Duodenal mucosa (tissue), 2 donors: ENCODE results near the gene GMCL1.
"Not testable (repeated sequence)": the region's sequence is repeated elsewhere in the genome, so short reads cannot be mapped to it uniquely, and the experiment has no call there.

Experiments used
- H3K27ac ChIP-seq: one replicate; pipeline ENCODE4 v1.7.0; 2013; ENCODE audit warnings: low read depth, low read length
- H3K27me3 ChIP-seq, 2 donors: one replicate each; pipeline ENCODE4 v1.7.0; 2013; ENCODE audit warnings: low read length in 2 of 2, control low read depth in 1 of 2; ENCODE audit not compliant: insufficient read depth in 2 of 2, control insufficient read depth in 1 of 2
- H3K36me3 ChIP-seq, 2 donors: one replicate each; pipeline ENCODE4 v1.7.0; 2013; ENCODE audit warnings: low read length in 2 of 2, control low read depth in 1 of 2; ENCODE audit not compliant: insufficient read depth in 2 of 2, control insufficient read depth in 1 of 2
- H3K4me1 ChIP-seq, 2 donors: one replicate each; pipeline ENCODE4 v1.7.0; 2013; ENCODE audit warnings: low read length in 2 of 2, control low read depth in 1 of 2; ENCODE audit not compliant: insufficient read depth in 2 of 2, control insufficient read depth in 1 of 2
- H3K4me3 ChIP-seq, 2 donors: one replicate each; pipeline ENCODE4 v1.7.0; 2013; ENCODE audit warnings: low read length in 2 of 2, low read depth in 1 of 2
- H3K9ac ChIP-seq, 2 donors: one replicate each; pipeline ENCODE4 v1.7.0; 2013; ENCODE audit warnings: low read length in 2 of 2, low read depth in 1 of 2
- H3K9me3 ChIP-seq, 2 donors: one replicate each; pipeline ENCODE4 v1.7.0; 2013; ENCODE audit warnings: low read length in 2 of 2, control low read depth in 1 of 2; ENCODE audit not compliant: control insufficient read depth in 1 of 2

GMCL1 gene

GRCh38 chr2:69846182-69847067, 17.0 kb downstream of the GMCL1 start:
- Histone ChIP-seq H3K36me3 (peaks cover 14 to 58% of the 10 kb centered on the region in 2 donors), H3K27me3 (no peaks in the 10 kb centered on the region), H3K9me3 (no peaks in the 10 kb centered on the region), H3K9ac (no peak overlapping the region), H3K4me1 (no peaks in the 10 kb centered on the region), H3K27ac (no peak overlapping the region), H3K4me3 (no peak overlapping the region)

- Histone ChIP-seq H3K27me3 (no peaks in the 10 kb centered on the region), H3K9ac (no peak overlapping the region), H3K4me3 (no peak overlapping the region), H3K27ac (no peak overlapping the region), H3K4me1 (no peaks in the 10 kb centered on the region), H3K36me3 (peaks cover 17 to 57% of the 10 kb centered on the region in 2 donors), H3K9me3 (no peaks in the 10 kb centered on the region)
Measured at GRCh38 chr2:69847068-69847828, 17.8 kb downstream of the GMCL1 start.

DNA sequence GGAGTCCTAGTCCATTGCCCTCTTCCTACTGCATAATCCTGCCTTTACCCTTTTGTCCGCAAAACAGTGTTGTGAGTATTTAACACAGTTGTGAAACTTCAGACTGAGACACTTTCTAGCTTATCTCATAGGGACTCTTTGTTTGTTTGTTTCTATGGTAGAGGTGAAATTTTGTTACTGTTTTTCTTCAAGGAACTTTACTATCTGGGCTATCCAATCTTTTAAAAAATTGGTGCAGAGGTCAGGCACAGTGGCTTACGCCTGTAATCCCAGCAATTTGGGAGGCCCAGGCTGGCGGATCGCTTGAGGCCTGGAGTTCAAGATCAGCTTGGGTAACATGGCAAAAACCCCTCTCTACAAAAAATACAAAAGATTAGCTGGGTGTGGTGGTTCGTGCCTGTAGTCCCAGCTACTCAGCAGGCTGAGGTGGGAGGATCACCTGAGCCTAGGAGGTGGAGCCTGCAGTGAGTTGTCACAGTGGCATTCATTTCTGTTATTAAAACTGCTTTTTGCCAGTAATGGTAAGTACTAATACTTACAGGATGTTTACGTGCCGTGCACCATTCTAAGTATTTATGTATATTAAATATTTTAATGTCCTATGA, 18.8 kb downstream of the GMCL1 start:
- Histone ChIP-seq H3K9me3 (no peaks in the 10 kb centered on the region), H3K36me3 (peaks cover 17 to 57% of the 10 kb centered on the region in 2 donors), H3K9ac (no peak overlapping the region), H3K27me3 (no peaks in the 10 kb centered on the region), H3K27ac (no peak overlapping the region), H3K4me3 (no peak overlapping the region), H3K4me1 (no peaks in the 10 kb centered on the region)

GRCh38 chr2:69858261-69858660, 28.8 kb downstream of the GMCL1 start:
- Histone ChIP-seq H3K27ac (no peak overlapping the region), H3K4me3 (no peak overlapping the region), H3K27me3 (no peaks in the 10 kb centered on the region), H3K9me3 (no peaks in the 10 kb centered on the region), H3K4me1 (no peaks in the 10 kb centered on the region), H3K36me3 (peaks cover 0 to 24% of the 10 kb centered on the region in 2 donors), H3K9ac (no peak overlapping the region)

GRCh38 chr2:69863298-69863697, 33.8 kb downstream of the GMCL1 start:
- H3K27ac ChIP-seq = no peak overlapping the region
- H3K9ac ChIP-seq = no peak overlapping the region
- H3K9me3 ChIP-seq = no peaks in the 10 kb centered on the region
- no peak overlapping the region for H3K4me3 ChIP-seq
- H3K36me3 ChIP-seq = peaks cover 16 to 42% of the 10 kb centered on the region in 2 donors
- H3K27me3 ChIP-seq = no peaks in the 10 kb centered on the region
- H3K4me1 ChIP-seq = no peaks in the 10 kb centered on the region

DNA sequence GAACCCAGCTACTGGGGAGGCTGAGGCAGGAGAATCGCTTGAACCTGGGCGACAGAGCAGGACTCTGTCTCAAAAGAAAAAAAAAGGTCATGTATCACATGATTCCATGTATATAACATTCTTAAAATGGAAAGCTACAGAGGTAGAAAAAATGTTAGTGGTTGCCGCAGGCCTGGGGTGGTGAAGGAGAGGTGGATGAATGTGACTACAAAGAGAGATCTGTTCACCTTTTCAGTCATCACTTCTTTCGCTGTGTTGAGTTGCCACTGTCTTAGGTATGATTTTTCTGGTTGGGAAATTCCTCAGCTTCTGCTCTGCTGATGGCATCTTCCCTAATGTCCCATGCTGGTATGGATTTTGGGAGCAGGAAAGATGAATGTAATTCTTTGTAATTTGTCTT, 59.0 kb downstream of the GMCL1 start:
- H3K36me3 ChIP-seq = no peaks in the 10 kb centered on the region
- H3K9me3 ChIP-seq = no peaks in the 10 kb centered on the region
- no peak overlapping the region for H3K4me3 ChIP-seq
- peaks cover 0 to 1% of the 10 kb centered on the region in 2 donors for H3K4me1 ChIP-seq
- no peak overlapping the region for H3K27ac ChIP-seq
- no peak overlapping the region for H3K9ac ChIP-seq
- no peaks in the 10 kb centered on the region for H3K27me3 ChIP-seq

DNA sequence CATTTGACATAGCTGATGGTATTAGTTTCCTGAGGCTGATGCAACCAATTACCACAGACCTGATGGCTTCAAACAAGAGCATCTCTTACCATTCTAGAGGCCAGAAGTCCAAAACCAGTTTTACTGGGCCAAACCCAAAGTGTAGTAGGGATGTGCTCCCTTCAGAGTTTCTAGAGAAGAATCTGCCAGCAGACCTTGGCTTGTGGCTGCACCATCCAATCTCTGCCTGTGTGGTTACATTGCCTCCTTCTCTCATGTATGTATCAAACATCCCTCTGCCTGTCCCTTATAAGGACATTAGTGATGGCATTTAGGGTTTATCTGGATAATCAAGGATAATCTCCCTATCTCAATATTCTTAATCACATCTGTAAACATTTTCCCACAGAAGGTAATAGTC, 59.8 kb downstream of the GMCL1 start:
- Histone ChIP-seq H3K4me3 (no peak overlapping the region), H3K9me3 (no peaks in the 10 kb centered on the region), H3K36me3 (no peaks in the 10 kb centered on the region), H3K27me3 (no peaks in the 10 kb centered on the region), H3K9ac (no peak overlapping the region), H3K27ac (no peak overlapping the region), H3K4me1 (peaks cover 0 to 3% of the 10 kb centered on the region in 2 donors)

DNA sequence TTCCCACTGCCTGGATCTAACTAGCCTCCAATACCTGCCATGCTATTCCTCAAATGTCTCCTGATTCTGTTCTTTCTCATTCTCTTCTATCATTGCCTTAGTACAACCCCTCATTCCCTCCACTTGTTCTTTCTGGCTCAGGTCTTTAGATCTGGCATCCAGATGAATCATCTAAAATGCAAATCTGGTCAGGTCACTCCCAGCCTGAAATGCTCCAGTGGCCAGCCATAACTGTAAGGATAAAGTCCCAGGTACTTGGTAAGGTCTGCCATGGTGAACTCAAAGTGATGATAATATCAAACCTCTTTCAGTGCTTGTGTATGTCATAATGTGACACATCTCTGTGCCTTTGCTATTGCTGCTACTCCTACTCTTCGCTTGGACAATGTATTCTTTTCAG, 61.4 kb downstream of the GMCL1 start:
- no peak overlapping the region for H3K27ac ChIP-seq
- peaks cover 0 to under 1% of the 10 kb centered on the region in 2 donors for H3K36me3 ChIP-seq
- no peaks in the 10 kb centered on the region for H3K9me3 ChIP-seq
- no peaks in the 10 kb centered on the region for H3K27me3 ChIP-seq
- no peak overlapping the region for H3K4me3 ChIP-seq
- no peak overlapping the region for H3K9ac ChIP-seq
- peaks cover 8 to 10% of the 10 kb centered on the region in 2 donors for H3K4me1 ChIP-seq

DNA sequence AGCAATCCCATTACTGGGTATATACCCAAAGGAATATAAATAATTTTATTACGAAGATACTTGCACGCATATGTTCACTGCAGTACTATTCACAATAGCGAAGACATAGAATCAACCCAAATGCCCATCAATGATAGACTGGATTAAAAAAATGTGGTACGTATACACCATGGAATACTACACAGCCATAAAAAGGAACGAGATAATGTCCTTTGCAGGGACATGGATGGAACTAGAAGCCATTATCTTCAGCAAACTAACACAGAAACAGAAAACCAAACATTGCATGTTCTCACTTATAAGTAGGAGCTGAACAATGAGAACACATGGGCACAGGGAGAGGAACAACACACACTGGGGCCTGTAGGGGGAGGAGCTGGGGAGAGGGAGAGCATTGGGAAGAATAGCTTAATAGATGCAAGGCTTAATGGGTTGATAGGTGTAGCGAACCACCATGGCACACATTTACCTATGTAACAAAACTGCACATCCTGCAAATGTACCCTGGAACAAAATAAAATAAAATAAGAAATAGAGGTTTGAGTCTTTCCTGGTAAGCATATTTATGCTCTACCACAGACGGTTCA, 63.5 kb downstream of the GMCL1 start:
- not testable (repeated sequence) for H3K9ac ChIP-seq, H3K27ac ChIP-seq, H3K9me3 ChIP-seq, H3K27me3 ChIP-seq
- Histone ChIP-seq H3K4me1 (peaks cover 8 to 10% of the 10 kb centered on the region in 2 donors), H3K4me3 (peak overlapping the region in 1 of 2 donors; percentile 94), H3K36me3 (peaks cover 18 to 21% of the 10 kb centered on the region in 2 donors)
